Measurements from ENCODE around the gene NOLC1. TPM values are rescaled to one million over a fixed set of nuclear protein-coding genes. Genes with fewer than 3 reads are reported as not detected.
"Not testable (repeated sequence)": the region's sequence is repeated elsewhere in the genome, so short reads cannot be mapped to it uniquely, and the experiment has no call there.

Gene NOLC1
- polyA plus RNA-seq, 3 donors, result 94.3 to 100.0 (median 98.7) TPM

DNA sequence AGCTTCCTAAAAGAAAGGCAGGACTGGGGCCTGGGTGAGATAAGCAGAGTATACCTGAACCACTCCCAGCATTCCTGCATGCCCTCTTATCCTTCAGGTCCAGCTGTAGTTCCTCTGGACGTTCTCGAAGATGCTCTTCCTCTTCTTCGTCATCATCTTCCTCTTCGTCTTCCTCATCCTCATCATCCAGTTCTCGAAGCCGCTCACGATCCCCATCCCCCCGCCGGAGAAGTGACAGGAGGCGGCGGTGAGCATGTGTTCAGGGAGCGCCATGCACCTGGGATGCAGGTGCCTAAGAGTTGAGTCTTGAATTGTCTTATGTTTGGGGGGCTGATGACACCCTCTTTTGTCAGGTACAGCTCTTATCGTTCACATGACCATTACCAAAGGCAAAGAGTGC lies 3.9 kb upstream of the NOLC1 start:
- DNase-seq, result no peak

GRCh38 chr10:102150970-102151773 lies 1.0 kb upstream of the NOLC1 start:
- DNase-seq, result no peak

DNA sequence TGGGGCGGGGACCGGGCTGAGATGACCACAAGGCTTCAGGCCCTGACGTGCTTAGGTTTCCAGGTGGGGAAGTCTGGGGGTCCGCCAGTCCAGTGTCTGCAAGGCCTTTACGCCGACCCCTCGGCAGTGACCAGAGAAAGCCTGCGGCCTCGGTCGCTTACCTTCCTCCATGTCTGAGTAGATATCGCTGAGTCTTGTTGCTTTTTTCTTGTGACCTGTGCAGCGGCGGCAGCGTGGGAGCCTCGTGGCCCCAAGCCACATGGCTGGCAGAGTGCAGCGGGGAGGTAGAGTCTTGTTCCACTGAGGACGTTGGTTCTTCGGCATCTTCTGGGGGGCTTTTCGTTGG lies 329 bp downstream of the NOLC1 start:
- no peak for DNase-seq

- DNase-seq, result no peak
These were observed 968 bp downstream of the NOLC1 start for GRCh38 chr10:102153093-102153620.

- DNase-seq, result no peak
These were observed 2.4 kb downstream of the NOLC1 start for GRCh38 chr10:102154466-102155116.

DNA sequence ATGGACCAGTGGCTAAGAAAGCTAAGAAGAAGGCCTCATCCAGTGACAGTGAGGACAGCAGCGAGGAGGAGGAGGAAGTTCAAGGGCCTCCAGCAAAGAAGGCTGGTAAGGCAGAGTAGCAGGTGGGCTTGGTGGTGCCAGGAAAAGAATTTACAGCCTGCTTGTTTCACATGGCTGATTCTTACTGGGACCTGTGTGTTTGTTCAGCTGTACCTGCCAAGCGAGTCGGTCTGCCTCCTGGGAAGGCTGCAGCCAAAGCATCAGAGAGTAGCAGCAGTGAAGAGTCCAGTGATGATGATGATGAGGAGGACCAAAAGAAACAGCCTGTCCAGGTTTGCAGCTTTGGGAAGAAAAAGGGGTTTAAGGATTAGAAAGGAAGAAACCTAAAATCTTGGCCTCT lies 5.0 kb downstream of the NOLC1 start:
- DNase-seq, result no peak

GRCh38 chr10:102159051-102159597 lies 6.9 kb downstream of the NOLC1 start:
- no peak for DNase-seq

DNA sequence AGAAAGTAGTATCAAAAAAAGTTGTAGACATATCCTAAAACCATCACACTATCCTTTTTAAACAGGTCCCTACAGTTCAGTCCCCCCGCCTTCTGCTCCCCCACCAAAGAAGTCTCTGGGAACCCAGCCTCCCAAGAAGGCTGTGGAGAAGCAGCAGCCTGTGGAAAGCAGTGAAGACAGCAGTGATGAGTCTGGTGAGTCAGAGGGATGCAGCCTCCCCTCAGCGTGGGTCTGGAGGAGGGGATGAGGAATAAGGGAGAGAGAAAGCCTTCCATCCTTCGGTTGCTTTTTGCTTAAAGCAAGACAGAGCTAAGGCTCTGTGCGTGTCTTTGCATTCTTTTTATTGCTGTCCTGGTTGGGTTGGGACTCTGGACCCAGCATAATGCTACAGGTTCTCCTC lies 7.6 kb downstream of the NOLC1 start:
- no peak for DNase-seq

DNA sequence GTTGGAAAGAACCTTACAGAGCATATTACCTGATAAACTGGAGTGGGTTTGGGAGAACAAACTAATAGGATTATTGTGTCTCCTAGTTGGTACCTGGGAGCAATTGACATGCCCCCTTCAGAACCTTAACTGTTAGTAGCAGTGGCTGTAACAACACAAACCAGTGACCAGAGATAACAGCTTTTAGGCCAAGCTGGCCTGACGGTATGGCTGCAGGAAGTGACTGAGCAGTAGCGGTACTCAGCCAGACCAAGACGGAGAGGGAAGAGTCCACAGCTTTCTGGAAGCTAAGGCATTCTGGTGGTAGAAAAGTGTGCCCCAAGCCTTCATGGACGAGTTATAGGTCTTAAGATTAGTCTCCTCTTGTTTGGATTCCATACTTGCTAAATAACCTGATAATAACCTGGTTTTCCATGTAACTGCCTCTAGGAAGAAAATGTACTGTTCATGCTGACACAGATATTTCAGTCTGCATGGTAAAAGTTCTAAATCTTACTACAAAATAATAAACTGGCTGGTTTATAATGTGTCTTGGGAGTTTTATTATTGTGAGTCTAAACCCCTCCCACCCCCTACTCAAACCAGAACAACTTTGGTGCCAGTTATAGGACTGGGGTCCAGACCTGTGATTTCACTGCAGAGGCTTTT lies 11.3 kb downstream of the NOLC1 start:
- no peak for DNase-seq

DNA sequence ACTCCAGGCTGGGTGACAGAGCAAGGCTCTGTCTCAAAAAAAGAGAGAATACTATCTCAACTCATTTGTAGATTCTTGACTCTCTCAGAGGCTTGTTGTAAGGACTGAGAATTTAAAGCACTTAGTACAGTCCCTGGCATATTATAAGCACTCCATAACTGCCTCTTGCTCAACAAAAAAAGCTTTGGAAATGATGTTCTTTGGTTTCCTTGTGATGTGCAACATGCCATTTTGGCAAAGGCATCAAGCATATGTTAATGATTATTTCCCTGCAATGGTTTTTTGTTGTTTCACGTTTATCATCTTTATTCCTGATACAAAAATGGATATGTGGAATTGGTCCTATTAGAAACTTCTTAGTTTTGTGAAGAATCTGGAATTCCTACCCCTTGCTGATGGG lies 15.7 kb downstream of the NOLC1 start:
- DNase-seq, result no peak

- DNase-seq, result no peak
These were observed 18.4 kb downstream of the NOLC1 start for GRCh38 chr10:102170602-102171001.

GRCh38 chr10:102172288-102172687 lies 20.1 kb downstream of the NOLC1 start:
- DNase-seq, result no peak

GRCh38 chr10:102175415-102175814 lies 23.2 kb downstream of the NOLC1 start:
- DNase-seq, result no peak

DNA sequence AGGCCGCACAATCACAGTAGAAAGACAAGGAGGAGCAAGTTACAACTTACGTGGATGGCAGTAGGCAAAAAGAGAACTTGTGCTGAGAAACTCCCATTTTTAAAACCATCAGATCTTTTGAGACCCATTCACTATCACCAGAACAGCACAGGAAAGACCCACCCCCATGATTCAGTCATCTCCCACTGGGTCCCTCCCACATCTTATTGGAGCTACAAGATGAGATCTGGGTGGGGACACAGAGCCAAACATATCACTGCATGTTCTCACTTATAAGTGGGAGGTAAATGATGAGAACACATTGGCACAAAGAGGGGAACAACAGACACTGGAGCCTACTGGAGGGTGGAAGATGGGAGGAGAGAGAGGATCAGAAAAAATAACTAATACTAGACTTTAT lies 32.4 kb downstream of the NOLC1 start:
- DNase-seq, result no peak

DNA sequence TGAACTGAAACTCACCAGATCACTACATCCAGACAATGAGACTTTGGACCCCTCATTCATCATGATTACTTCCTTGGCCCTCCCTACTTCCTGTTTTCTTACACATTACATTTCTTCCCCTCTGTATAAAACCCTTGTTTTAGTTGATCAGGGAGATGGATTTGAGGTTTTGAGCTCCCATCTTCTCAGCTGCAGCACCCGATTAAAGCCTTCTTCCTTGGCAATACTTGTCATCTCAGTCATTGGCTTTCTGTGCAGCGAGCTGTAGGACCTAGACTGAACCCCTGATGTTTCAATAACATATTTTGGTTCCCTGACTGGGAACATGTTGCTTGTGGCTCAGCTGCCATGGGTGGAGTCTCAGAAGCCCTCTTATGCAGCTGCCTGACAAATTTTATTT lies 33.1 kb downstream of the NOLC1 start:
- no peak for DNase-seq

GRCh38 chr10:102185811-102186527 lies 33.8 kb downstream of the NOLC1 start:
- DNase-seq, result no peak

DNA sequence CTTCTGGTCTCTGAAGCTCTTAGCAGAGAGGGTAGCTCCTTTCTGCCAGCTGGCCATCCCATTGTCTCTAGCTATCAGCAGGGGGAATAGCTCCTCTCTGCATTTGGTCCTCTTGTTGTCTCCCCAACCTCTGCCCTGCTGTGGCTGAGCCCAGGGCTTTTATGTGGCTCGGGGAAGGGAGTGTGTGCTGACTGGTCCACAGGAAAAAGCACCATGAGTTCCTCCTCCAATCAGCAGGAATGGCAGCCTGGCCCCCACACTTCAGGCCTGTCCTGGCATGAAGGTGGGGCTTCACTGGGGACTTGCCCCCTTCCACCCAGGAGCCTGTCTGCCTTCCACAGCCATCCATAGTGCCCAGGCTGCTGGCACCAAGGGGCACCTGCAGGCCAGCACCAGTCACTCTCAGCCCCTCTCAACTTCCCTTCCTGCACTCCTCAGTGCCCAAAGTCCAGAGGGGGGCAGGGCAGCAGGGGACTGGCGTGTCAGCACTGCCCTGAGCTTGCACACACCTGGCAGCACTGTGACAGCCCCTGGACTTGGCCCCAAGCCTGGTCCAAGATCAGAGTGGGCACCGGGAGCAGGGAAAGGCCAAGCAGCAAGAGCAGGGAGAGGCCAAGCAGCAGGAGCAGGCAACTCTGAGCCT lies 36.2 kb downstream of the NOLC1 start:
- no peak for DNase-seq

DNA sequence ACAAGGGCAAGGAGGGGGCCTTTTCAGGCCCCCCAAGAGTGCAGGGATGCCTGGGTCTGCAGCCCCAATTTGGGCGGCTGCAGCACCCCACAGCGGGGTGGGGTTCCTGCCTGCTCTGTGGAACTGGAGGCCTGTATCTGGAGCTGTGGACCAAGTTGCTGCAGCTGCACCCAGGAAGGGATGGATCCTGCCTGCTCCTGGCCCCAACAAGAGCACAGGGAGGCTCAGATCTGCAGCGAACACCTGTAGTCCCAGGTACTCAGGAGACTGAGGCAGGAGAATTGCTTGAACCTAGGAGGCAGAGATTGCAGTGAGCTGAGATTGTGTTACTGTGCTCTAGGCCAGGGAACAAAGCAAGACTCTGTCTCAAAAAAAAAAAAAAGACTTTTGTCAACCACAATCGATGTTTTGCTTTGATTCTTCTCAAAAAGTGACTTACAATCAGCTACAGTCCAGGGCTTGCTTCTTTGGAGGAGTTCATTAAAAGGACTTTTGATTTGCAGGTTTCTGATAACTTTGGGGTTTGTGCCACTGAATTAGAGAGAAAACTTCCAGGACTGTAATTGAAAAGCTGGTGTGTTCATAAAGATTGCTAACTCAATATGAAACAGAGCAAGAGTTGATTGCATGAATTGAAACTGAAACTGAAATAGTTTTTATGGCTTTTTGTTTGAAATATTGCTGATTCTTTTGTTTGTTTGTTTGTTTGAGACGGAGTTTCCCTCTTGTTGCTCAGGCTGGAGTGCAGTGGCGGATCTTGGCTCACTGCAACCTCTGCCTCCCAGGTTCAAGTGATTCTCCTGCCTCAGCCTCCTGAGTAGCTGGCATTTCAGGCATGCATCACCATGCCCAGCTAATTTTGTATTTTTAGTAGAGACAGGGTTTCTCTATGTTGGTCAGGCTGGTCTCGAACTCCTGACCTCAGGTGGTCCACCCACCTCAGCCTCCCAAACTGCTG lies 37.0 kb downstream of the NOLC1 start:
- DNase-seq, result not testable (repeated sequence)

- no peak for DNase-seq
These were observed 39.8 kb downstream of the NOLC1 start for GRCh38 chr10:102191956-102192355.

DNA sequence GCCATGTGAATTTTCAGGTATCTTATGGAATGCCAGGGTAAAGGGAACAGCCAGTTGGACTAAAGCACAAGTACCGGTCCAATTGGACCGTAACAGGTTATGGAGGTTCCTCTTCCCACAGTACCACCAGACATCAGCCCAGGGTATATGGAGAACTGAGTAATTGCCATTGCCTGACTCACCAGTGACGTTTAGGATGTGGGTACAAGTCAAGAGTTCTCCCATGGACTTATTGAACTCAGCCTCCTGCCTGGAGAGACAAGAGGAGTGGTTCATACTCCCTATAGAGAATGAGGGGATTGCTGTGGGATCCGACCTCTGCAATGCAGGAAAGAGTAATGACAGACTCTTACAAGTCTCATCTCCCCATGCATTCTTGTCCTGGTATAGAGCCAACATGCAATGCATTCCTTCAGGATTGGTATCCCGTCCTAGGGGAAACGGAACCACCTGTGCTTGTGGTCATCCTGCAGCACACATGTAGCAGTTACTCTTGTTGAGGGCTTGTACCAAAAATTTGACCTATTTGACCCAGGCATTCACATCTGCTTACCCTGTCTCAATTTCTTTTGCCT lies 43.2 kb downstream of the NOLC1 start:
- no peak for DNase-seq

Data from renal pelvis (tissue), 4 donors.